A549 (cell line): ENCODE measurements around the gene LOXL3. TPM values are rescaled to one million over a fixed set of nuclear protein-coding genes. Genes with fewer than 3 reads are reported as not detected.

Experiments used
- ATAC-seq, 2 experiments: fragments of 200-7000 bp in 1 of 2; fragments of >200 bp in 1 of 2; cut with Nextera tagmentation in 1 of 2; cut with Tn5 transposase in 1 of 2; 3 replicates each; pipeline versions ENCODE4 v1.8.0 to v1.9.1; 2018 to 2020; ENCODE audit warnings: mild to moderate bottlenecking in 1 of 2, moderate library complexity in 1 of 2
- CTCF ChIA-PET: fragments of 300-600 bp; sonication (Branson Sonifier 250); formaldehyde crosslinking; extraction: SDS; loops from one replicate; lab custom pipeline; 2021; ENCODE audit warnings: antibody characterized with exemption, inconsistent platforms; lab: Yijun Ruan, JAX
- POLR2A ChIA-PET: fragments of 350-600 bp; formaldehyde crosslinking; extraction: SDS; loops from one replicate; lab custom pipeline; 2021; ENCODE audit warnings: antibody characterized with exemption, inconsistent platforms; lab: Yijun Ruan, JAX
- DNase-seq, 2 experiments: peaks; one replicate each; pipeline versions ENCODE4 v3.0.0 to v3.0.0-alpha.2; 2011 to 2016; ENCODE audit warnings: low read depth in 1 of 2, low spot score in 1 of 2
- FAIRE-seq: peaks from 2 replicates; lab custom pipeline; 2011; peaks lifted over from hg19 to GRCh38; lab: Jason Lieb, UNC
- H3K27ac ChIP-seq, 2 experiments: fragments of >200 bp; sonication (Bioruptor Twin); formaldehyde crosslinking; 3 replicates each; pipeline ENCODE4 v1.5.1; 2016 to 2017
- H3K4me1 ChIP-seq: fragments of >200 bp; sonication (Bioruptor Twin); formaldehyde crosslinking; 3 replicates; pipeline ENCODE4 v1.6.1; 2016
- H3K4me2 ChIP-seq: fragments of >200 bp; sonication (Bioruptor Twin); formaldehyde crosslinking; 3 replicates; pipeline ENCODE4 v1.6.1; 2016
- H3K4me3 ChIP-seq: fragments of >200 bp; sonication (Bioruptor Twin); formaldehyde crosslinking; 3 replicates; pipeline ENCODE4 v1.5.1; 2016
- H3K9me3 ChIP-seq: fragments of >200 bp; sonication (Bioruptor Twin); formaldehyde crosslinking; 3 replicates; pipeline ENCODE4 v1.6.1; 2016
- CBX2 ChIP-seq: fragments of 200-600 bp; sonication (generic); IDR thresholded peaks from 2 replicates; pipeline ENCODE4 v1.6.1; 2016; ENCODE audit warnings: low read depth, mild to moderate bottlenecking, borderline replicate concordance
- CEBPB ChIP-seq, 2 experiments: fragments of >200 bp in 1 of 2; sonication (Bioruptor Twin) in 1 of 2; formaldehyde crosslinking in 1 of 2; IDR thresholded peaks; 2 replicates each; pipeline ENCODE4 v1.6.1; 2012 to 2016
- CHD2 ChIP-seq: fragments of 150-350 bp; IDR thresholded peaks from 2 replicates; pipeline ENCODE4 v1.6.1; 2014; ENCODE audit warnings: low read length; ENCODE audit not compliant: partially characterized antibody
- CHD4 ChIP-seq: fragments of 200-600 bp; sonication (generic); IDR thresholded peaks from 2 replicates; pipeline ENCODE4 v1.6.1; 2016; ENCODE audit warnings: antibody characterized with exemption, mild to moderate bottlenecking, borderline replicate concordance
- EHF ChIP-seq: fragments of 250-450 bp; sonication (Bioruptor Pico); IDR thresholded peaks from 2 replicates; pipeline ENCODE4 v1.5.0; 2020; ENCODE audit warnings: mild to moderate bottlenecking
- EHMT2 ChIP-seq: fragments of 200-600 bp; sonication (generic); IDR thresholded peaks from 2 replicates; pipeline ENCODE4 v1.6.1; 2016; ENCODE audit warnings: antibody characterized with exemption, low read depth, mild to moderate bottlenecking, moderate library complexity
- ESRRA ChIP-seq: fragments of 150-350 bp; IDR thresholded peaks from 2 replicates; pipeline ENCODE4 v1.6.1; 2014; ENCODE audit warnings: mild to moderate bottlenecking, low read length, borderline replicate concordance
- FOXS1 ChIP-seq: fragments of 250-450 bp; sonication (Bioruptor Pico); IDR thresholded peaks from 2 replicates; pipeline ENCODE4 v1.5.0; 2020; ENCODE audit warnings: mild to moderate bottlenecking, moderate library complexity
- GATA3 ChIP-seq: IDR thresholded peaks from 2 replicates; pipeline ENCODE4 v1.6.1; 2012; ENCODE audit warnings: borderline replicate concordance
- HDAC2 ChIP-seq: fragments of 200-600 bp; sonication (generic); IDR thresholded peaks from 2 replicates; pipeline ENCODE4 v1.6.1; 2016
- HEYL ChIP-seq: fragments of 250-450 bp; sonication (Bioruptor Pico); IDR thresholded peaks from 2 replicates; pipeline ENCODE4 v1.8.0; 2021; ENCODE audit warnings: mild to moderate bottlenecking, moderate library complexity
- HOXA7 ChIP-seq: fragments of 250-450 bp; sonication (Bioruptor Pico); IDR thresholded peaks from 2 replicates; pipeline ENCODE4 v1.5.0; 2020; ENCODE audit warnings: mild to moderate bottlenecking, moderate library complexity
- HOXB13 ChIP-seq: fragments of 250-450 bp; sonication (Bioruptor Pico); IDR thresholded peaks from 2 replicates; pipeline ENCODE4 v1.5.0; 2020; ENCODE audit warnings: low read depth, mild to moderate bottlenecking, moderate library complexity
- HOXB5 ChIP-seq: fragments of 250-450 bp; sonication (Bioruptor Pico); IDR thresholded peaks from 2 replicates; pipeline ENCODE4 v1.5.0; 2020; ENCODE audit warnings: mild to moderate bottlenecking, moderate library complexity
- KDM1A ChIP-seq: fragments of 200-600 bp; sonication (generic); IDR thresholded peaks from 2 replicates; pipeline ENCODE4 v1.6.1; 2016; ENCODE audit warnings: low read depth, mild to moderate bottlenecking
- MAZ ChIP-seq: fragments of 150-350 bp; IDR thresholded peaks from 2 replicates; pipeline ENCODE4 v1.6.1; 2014; ENCODE audit warnings: antibody characterized with exemption, low read depth, low read length, borderline replicate concordance
- MYC ChIP-seq: IDR thresholded peaks from 2 replicates; pipeline ENCODE4 v1.6.1; 2012; ENCODE audit warnings: mild to moderate bottlenecking, inconsistent platforms, low read length, improper control_type of control experiment, borderline replicate concordance
- NFE2L2 ChIP-seq: fragments of 150-350 bp; conservative IDR thresholded peaks from 2 replicates; pipeline ENCODE4 v1.6.1; 2014; ENCODE audit warnings: low read length
- NPAS2 ChIP-seq: fragments of 250-450 bp; sonication (Bioruptor Pico); IDR thresholded peaks from 2 replicates; pipeline ENCODE4 v1.8.0; 2022; ENCODE audit warnings: mild to moderate bottlenecking, moderate library complexity, borderline replicate concordance
- NR3C1 ChIP-seq: fragments of >200 bp; sonication (Bioruptor Twin); formaldehyde crosslinking; IDR thresholded peaks from 3 replicates; pipeline ENCODE4 v1.6.1; 2017
- PHF8 ChIP-seq: fragments of 200-600 bp; sonication (generic); IDR thresholded peaks from 2 replicates; pipeline ENCODE4 v1.6.1; 2016; ENCODE audit warnings: low read depth, mild to moderate bottlenecking, antibody characterized with exemption, moderate library complexity, borderline replicate concordance
- POLR2A ChIP-seq: IDR thresholded peaks from 2 replicates; pipeline ENCODE4 v1.6.1; 2012; ENCODE audit warnings: mild to moderate bottlenecking, low read length
- RAD21 ChIP-seq, 2 experiments: fragments of >200 bp in 1 of 2; sonication (Bioruptor Twin) in 1 of 2; formaldehyde crosslinking in 1 of 2; IDR thresholded peaks in 1 of 2; conservative IDR thresholded peaks in 1 of 2; 2 replicates in 1 of 2; 3 replicates in 1 of 2; pipeline ENCODE4 v1.6.1; 2012 to 2018; ENCODE audit warnings: inconsistent platforms in 1 of 2
- RFX5 ChIP-seq: fragments of 450-650 bp; IDR thresholded peaks from 2 replicates; pipeline ENCODE4 v1.7.1; 2014; ENCODE audit warnings: antibody characterized with exemption, mild to moderate bottlenecking, moderate library complexity
- RNF2 ChIP-seq: fragments of 200-600 bp; sonication (generic); IDR thresholded peaks from 2 replicates; pipeline ENCODE4 v1.6.1; 2016; ENCODE audit warnings: low read depth, mild to moderate bottlenecking, antibody characterized with exemption, moderate library complexity, borderline replicate concordance
- SMC3 ChIP-seq: fragments of >200 bp; sonication (Bioruptor Twin); formaldehyde crosslinking; IDR thresholded peaks from 3 replicates; pipeline ENCODE4 v1.6.1; 2018; ENCODE audit warnings: inconsistent platforms
- TFCP2L1 ChIP-seq: fragments of 250-450 bp; sonication (Bioruptor Pico); IDR thresholded peaks from 2 replicates; pipeline ENCODE4 v1.5.0; 2021; ENCODE audit warnings: mild to moderate bottlenecking
- ZFP36 ChIP-seq: fragments of 450-650 bp; IDR thresholded peaks from 2 replicates; pipeline ENCODE4 v1.6.1; 2014; ENCODE audit warnings: borderline replicate concordance; ENCODE audit not compliant: partially characterized antibody
- WGBS: methylation state at CpG from one replicate; pipeline ENCODE4 v1.1.6; 2017; ENCODE audit errors: missing lambda C conversion rate; 5-methylcytosine and 5-hydroxymethylcytosine counted together
- polyA plus RNA-seq, 4 experiments: library from polyadenylated mRNA; depleted of rRNA in 3 of 4; stranded (reverse); fragments of >200 nt; fragmentation: RNase III in 1 of 4; extraction: RNeasy Plus Mini Kit Qiagen cat#74134 plus additional on column Dnase treatment in 1 of 4; gene quantifications; 2 replicates in 3 of 4; 3 replicates in 1 of 4; pipeline ENCODE4 v1.2.3, GENCODE V29; 2011 to 2017
- TF ChIP-seq, protein P1 (sequence below): fragments of >200 bp; sonication (Bioruptor Twin); formaldehyde crosslinking; IDR thresholded peaks from 3 replicates; pipeline ENCODE4 v1.5.1; 2016
- TF ChIP-seq, protein P2 (sequence below): fragments of 250-450 bp; sonication (Bioruptor Pico); IDR thresholded peaks from 2 replicates; pipeline ENCODE4 v1.5.0; 2020; ENCODE audit warnings: low read depth, mild to moderate bottlenecking, moderate library complexity
- TF ChIP-seq, protein P3 (sequence below): fragments of >200 bp; sonication (Bioruptor Twin); formaldehyde crosslinking; IDR thresholded peaks from 3 replicates; pipeline ENCODE4 v1.6.1; 2016
- TF ChIP-seq, protein P4 (sequence below): IDR thresholded peaks from 2 replicates; pipeline ENCODE4 v1.6.1; 2012
- TF ChIP-seq, protein P5 (sequence below): IDR thresholded peaks from 2 replicates; pipeline ENCODE4 v1.6.1; 2012; ENCODE audit warnings: low read depth, borderline replicate concordance
- TF ChIP-seq, protein P6 (sequence below): fragments of 450-650 bp; IDR thresholded peaks from 2 replicates; pipeline ENCODE4 v1.6.1; 2014; ENCODE audit warnings: antibody characterized with exemption

The LOXL3 gene
- polyA plus RNA-seq, 2 of the 4 experiments (the other 2 are of a cell fraction), result 0.27 to 0.30 TPM

DNA sequence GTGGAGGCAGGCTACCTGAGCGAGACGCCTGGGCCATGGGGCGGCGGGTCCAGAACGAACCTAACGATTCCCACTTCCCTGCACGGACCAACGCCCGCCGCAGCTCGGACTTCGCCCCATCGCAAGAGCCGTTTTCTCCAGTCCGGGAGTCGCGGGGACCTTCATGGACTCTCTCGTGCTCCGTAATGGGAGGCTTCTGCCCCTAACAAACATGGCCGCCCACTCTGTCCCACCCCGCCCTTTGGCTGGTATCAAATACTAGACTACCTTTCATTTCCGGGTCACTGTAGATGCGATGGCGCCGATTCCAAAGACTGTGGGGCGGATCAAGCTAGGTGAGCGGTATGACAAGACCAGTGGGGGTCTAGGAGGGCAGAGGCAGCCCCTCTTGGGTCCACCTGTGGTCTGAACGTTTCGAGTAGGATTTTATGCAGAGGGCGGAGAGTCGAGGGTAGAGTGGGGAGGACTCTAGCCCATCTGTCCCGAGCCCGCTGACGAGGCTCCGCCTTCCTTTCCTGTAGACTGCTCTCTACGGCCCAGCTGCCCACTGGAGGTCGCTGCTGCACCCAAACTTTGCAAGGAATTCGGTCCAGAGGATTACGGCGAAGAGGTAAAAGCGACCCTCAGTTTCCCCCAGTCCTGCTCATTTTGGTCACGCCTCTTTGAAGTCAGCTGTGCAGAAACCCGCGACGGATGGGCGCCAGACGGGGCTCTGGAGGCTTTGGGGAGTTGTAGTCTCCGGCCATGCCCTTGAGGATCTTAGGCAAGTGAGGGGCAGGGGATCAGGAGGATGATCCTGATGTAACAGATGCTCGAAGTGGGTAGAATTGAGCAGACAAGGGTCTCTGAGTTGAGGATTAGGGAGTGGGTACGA lies 70.7 kb downstream of the LOXL3 start, which contains the start of the genes CCDC142 and TTC31:
TSS of gene CCDC142 (minus strand) at position 198 of the 874 bp plus-strand sequence. CDS start at position 37, 161 bp downstream.
TSS of gene TTC31 (plus strand) at position 281 of the 874 bp plus-strand sequence. CDS start at position 296, 15 bp downstream.
- no peak for FAIRE-seq
- WGBS, result under 1% methylated on average over 50 of the region's 50 CpGs
- DNase-seq, result peak; percentile 95 to 97
- TF ChIP-seq, protein P1, sequence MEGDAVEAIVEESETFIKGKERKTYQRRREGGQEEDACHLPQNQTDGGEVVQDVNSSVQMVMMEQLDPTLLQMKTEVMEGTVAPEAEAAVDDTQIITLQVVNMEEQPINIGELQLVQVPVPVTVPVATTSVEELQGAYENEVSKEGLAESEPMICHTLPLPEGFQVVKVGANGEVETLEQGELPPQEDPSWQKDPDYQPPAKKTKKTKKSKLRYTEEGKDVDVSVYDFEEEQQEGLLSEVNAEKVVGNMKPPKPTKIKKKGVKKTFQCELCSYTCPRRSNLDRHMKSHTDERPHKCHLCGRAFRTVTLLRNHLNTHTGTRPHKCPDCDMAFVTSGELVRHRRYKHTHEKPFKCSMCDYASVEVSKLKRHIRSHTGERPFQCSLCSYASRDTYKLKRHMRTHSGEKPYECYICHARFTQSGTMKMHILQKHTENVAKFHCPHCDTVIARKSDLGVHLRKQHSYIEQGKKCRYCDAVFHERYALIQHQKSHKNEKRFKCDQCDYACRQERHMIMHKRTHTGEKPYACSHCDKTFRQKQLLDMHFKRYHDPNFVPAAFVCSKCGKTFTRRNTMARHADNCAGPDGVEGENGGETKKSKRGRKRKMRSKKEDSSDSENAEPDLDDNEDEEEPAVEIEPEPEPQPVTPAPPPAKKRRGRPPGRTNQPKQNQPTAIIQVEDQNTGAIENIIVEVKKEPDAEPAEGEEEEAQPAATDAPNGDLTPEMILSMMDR, result peak; percentile 98
- TF ChIP-seq HOXA7 (CRISPR knock-in tag) (no peak), CHD2 (no peak), PHF8 (peak; percentile 84), KDM1A (no peak), CBX2 (no peak), NR3C1 (no peak), RNF2 (no peak), HDAC2 (peak; percentile 94; the same call in 1 of the 2 replicates), MYC (0 out of 2 replicates have a peak, but pooled peaks have one; percentile 10), TFCP2L1 (CRISPR knock-in tag) (no peak), NFE2L2 (no peak), POLR2A (peak; percentile 49), MAZ (no peak), ESRRA (no peak), HOXB5 (CRISPR knock-in tag) (0 out of 2 replicates have a peak, but pooled peaks have one; percentile 38), HOXB13 (no peak), SMC3 (peak; percentile 90), ZFP36 (no peak), FOXS1 (no peak), EHF (CRISPR knock-in tag) (no peak), CEBPB (IDR thresholded peaks at IDR 0.05) (0 out of 4 replicates have a peak, but pooled peaks of 1 of the 2 experiments have one; percentile 4), EHMT2 (no peak), HEYL (CRISPR knock-in tag) (no peak), RFX5 (no peak), NPAS2 (no peak), GATA3 (no peak), CHD4 (no peak), RAD21 (conservative IDR thresholded peaks at IDR 0.05 in 1 of 2, IDR thresholded peaks at IDR 0.05 in 1 of 2) (peak; percentile 76 to 86)
- TF ChIP-seq, protein P2, sequence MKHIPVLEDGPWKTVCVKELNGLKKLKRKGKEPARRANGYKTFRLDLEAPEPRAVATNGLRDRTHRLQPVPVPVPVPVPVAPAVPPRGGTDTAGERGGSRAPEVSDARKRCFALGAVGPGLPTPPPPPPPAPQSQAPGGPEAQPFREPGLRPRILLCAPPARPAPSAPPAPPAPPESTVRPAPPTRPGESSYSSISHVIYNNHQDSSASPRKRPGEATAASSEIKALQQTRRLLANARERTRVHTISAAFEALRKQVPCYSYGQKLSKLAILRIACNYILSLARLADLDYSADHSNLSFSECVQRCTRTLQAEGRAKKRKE (CRISPR knock-in tag), result no peak
- TF ChIP-seq, protein P3, sequence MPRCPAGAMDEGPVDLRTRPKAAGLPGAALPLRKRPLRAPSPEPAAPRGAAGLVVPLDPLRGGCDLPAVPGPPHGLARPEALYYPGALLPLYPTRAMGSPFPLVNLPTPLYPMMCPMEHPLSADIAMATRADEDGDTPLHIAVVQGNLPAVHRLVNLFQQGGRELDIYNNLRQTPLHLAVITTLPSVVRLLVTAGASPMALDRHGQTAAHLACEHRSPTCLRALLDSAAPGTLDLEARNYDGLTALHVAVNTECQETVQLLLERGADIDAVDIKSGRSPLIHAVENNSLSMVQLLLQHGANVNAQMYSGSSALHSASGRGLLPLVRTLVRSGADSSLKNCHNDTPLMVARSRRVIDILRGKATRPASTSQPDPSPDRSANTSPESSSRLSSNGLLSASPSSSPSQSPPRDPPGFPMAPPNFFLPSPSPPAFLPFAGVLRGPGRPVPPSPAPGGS, result peak; percentile 77; the same call in 2 of the 3 replicates
- TF ChIP-seq, protein P4, sequence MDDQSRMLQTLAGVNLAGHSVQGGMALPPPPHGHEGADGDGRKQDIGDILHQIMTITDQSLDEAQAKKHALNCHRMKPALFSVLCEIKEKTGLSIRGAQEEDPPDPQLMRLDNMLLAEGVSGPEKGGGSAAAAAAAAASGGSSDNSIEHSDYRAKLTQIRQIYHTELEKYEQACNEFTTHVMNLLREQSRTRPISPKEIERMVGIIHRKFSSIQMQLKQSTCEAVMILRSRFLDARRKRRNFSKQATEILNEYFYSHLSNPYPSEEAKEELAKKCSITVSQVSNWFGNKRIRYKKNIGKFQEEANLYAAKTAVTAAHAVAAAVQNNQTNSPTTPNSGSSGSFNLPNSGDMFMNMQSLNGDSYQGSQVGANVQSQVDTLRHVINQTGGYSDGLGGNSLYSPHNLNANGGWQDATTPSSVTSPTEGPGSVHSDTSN, result 0 out of 2 replicates have a peak, but pooled peaks have one; percentile 44
- TF ChIP-seq, protein P5, sequence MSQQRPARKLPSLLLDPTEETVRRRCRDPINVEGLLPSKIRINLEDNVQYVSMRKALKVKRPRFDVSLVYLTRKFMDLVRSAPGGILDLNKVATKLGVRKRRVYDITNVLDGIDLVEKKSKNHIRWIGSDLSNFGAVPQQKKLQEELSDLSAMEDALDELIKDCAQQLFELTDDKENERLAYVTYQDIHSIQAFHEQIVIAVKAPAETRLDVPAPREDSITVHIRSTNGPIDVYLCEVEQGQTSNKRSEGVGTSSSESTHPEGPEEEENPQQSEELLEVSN, result no peak; the same call in 1 of the 2 replicates
- TF ChIP-seq, protein P6, sequence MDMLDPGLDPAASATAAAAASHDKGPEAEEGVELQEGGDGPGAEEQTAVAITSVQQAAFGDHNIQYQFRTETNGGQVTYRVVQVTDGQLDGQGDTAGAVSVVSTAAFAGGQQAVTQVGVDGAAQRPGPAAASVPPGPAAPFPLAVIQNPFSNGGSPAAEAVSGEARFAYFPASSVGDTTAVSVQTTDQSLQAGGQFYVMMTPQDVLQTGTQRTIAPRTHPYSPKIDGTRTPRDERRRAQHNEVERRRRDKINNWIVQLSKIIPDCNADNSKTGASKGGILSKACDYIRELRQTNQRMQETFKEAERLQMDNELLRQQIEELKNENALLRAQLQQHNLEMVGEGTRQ, result no peak

More for the DNA sequence above, 70.7 kb downstream of the LOXL3 start, which contains the start of the genes CCDC142 and TTC31:
- CTCF ChIA-PET, result interaction anchor here (0.7 to 13.8 kb wide), 31 partner anchors 10 to 394 kb away, joined by 3 to 184 read pairs (median 7); partner anchors contain the start of genes AUP1, DQX1, HTRA2 and INO80B
- ATAC-seq, result peak; percentile 96 to 97
- peaks cover 20% of the 10 kb centered on the region for H3K4me1 ChIP-seq
- peak within 1 kb of the TSS; percentile 96 for H3K4me2 ChIP-seq
- H3K4me3 ChIP-seq, result peak within 1 kb of the TSS; percentile 70
- POLR2A ChIA-PET, result interaction anchor here (0.8 to 3.1 kb wide), 16 partner anchors 10 to 108 kb away, joined by 3 to 28 read pairs (median 5); partner anchors contain the start of genes AUP1, HTRA2, INO80B and MOGS
- H3K27ac ChIP-seq, result peak within 1 kb of the TSS; percentile 85 to 97
- no peaks in the 10 kb centered on the region for H3K9me3 ChIP-seq
